SH-SY5Y (cell line): ENCODE results near the gene LEO1.

ENCODE experiments used
- GATA2 ChIP-seq: IDR thresholded peaks from 2 replicates; pipeline ENCODE4 v1.6.1; 2011; ENCODE audit warnings: mild to moderate bottlenecking, low read depth, low read length
- GATA3 ChIP-seq: IDR thresholded peaks from 2 replicates; pipeline ENCODE4 v1.6.1; 2011; ENCODE audit warnings: low read depth, mild to moderate bottlenecking, low read length, moderate library complexity

DNA sequence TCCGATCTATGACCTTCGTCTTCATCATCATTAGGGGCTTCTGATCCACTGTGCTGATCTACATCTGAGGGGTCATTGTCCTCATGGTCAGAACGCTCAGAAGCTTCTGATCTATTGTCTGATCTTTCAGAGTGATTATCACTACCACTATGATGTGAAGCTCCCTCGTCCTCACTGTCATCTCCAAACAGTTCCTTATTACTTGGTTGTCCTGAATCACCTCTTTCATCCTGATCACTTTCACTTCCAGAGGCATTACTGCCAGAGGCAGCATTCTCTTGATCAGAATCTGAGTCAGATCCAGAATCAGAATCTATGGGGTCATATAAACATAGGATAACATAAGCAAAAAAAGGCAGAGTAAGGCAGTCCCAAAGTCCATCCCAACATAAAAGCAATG is 5.4 kb downstream of the LEO1 start:
- no peak for TF ChIP-seq GATA3
- no peak for TF ChIP-seq GATA2
